KOPT-K1 (cell line): ENCODE measurements around the gene MRPL17.
"Not testable (repeated sequence)": the region's sequence is repeated elsewhere in the genome, so short reads cannot be mapped to it uniquely, and the experiment has no call there.

Experiments
- H3K27ac ChIP-seq: fragments of 200-600 bp; sonication (generic); 2 replicates; pipeline ENCODE4 v1.5.1; 2016; ENCODE audit warnings: antibody characterized with exemption, mild to moderate bottlenecking, low read depth, low read length; ENCODE audit not compliant: poor library complexity, severe bottlenecking
- H3K36me3 ChIP-seq: fragments of 200-600 bp; sonication (generic); 2 replicates; pipeline ENCODE4 v1.5.1; 2017; ENCODE audit warnings: antibody characterized with exemption, mild to moderate bottlenecking, low read length, moderate library complexity; ENCODE audit not compliant: insufficient read depth
- H3K9me3 ChIP-seq: fragments of 200-600 bp; sonication (generic); 2 replicates; pipeline ENCODE4 v1.5.1; 2017; ENCODE audit warnings: antibody characterized with exemption, low read length, mild to moderate bottlenecking; ENCODE audit not compliant: insufficient read depth, poor library complexity, severe bottlenecking

The MRPL17 gene

DNA sequence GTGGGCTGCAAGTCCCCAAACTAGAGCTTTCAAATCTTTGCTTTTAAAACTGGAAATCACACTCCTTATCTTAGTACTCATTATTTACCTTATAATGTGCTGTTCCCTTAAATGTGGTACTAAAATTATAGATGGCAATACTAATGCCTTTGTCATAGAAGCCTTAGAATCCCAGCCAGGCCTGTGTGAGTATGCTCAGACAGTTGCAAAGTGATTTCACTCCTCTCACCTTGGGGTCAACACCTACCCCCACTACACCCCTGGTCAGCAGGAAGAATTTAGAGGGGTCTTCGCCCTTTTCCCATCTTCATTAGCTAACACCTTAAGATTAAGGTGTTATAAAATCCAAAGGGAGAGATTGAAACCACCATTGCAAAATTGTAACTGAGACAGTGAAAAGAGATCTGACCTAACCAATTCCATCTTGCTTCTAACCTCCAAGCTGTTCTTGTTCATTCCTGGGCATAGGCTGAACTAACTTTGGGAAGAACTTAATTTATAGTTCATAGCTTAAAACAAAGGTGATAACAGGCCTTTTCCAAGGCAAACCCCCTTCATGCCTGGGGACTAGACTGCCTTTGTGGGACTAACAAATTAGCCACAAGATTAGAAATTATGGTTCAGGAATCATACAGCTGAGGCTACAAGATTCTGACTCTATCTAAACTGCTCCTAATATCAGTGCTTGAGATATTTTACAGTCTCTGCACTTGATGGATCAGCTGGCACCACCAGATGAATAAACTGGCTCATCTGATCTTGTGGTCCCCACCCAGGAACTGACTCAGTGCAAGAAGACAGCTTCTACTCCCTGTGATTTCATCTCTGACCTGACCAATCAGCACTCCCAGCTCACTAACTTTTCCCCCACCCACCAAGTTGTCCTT lies 10.4 kb upstream of the MRPL17 start:
- H3K9me3 ChIP-seq = no peaks in the 10 kb centered on the region
- no peaks in the 10 kb centered on the region for H3K36me3 ChIP-seq
- no peak overlapping the region for H3K27ac ChIP-seq

DNA sequence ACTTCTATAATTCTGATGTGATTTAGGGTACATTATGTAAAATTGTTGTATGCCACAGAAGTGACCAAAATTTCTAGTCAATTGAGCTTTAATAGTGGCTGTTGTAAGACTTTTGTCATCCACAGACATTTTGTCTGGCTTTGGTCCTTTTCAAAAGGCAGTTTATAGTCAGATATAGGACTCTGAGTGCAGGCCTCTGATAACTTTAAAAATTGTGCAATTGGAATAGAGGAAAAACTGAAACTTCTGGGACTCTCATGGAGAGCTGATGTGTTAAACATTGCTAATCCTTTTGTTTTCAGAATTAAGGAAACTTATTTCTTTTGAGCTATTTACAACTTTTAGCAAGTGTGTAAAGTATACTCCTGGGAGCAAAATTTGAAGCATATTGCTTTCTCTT lies 9.0 kb upstream of the MRPL17 start:
- no peaks in the 10 kb centered on the region for H3K9me3 ChIP-seq
- H3K27ac ChIP-seq = no peak overlapping the region
- H3K36me3 ChIP-seq = no peaks in the 10 kb centered on the region

DNA sequence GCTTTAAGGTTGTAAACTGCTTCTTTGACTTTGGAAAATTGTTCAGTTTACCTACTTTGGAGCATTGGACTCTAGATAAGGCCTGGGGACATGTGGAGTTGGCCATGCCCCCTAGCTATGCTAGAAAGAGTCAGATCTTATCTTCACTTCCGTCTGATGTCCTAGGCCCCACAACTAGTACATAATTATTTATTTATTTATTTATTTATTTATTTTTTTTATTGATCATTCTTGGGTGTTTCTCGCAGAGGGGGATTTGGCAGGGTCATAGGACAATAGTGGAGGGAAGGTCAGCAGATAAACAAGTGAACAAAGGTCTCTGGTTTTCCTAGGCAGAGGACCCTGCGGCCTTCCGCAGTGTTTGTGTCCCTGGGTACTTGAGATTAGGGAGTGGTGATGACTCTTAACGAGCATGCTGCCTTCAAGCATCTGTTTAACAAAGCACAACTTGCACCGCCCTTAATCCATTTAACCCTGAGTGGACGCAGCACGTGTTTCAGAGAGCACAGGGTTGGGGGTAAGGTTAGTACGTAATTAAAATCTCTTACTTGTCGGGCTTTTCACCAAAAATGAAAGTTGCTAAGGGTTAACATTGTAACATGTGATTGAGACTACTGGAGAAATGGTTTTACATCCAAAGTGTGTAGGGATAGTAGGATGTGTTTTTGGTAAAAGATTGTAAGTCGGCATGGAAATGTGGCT lies 7.4 kb upstream of the MRPL17 start:
- not testable (repeated sequence) for H3K36me3 ChIP-seq, H3K9me3 ChIP-seq, H3K27ac ChIP-seq

DNA sequence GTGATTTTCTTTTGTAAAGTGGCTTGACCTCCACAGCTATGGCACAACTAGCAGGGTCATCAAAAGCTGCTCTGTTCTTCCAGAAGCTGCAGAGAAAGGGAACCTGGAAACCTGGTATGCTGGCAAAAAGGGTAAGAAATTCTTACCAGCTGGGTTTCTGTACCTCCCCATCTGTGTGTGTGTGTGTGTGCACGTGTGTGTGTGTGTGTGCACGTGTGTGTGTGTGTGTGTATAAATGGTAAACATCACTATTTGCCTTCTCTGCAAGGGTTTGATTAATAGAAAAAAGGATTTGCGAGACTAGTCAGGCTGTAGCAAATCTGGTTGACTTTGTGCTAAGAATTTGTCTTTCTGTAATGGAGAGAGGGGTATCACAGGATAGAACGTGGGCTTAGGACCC lies 4.7 kb upstream of the MRPL17 start:
- no peaks in the 10 kb centered on the region for H3K9me3 ChIP-seq
- no peaks in the 10 kb centered on the region for H3K36me3 ChIP-seq
- H3K27ac ChIP-seq = no peak overlapping the region

DNA sequence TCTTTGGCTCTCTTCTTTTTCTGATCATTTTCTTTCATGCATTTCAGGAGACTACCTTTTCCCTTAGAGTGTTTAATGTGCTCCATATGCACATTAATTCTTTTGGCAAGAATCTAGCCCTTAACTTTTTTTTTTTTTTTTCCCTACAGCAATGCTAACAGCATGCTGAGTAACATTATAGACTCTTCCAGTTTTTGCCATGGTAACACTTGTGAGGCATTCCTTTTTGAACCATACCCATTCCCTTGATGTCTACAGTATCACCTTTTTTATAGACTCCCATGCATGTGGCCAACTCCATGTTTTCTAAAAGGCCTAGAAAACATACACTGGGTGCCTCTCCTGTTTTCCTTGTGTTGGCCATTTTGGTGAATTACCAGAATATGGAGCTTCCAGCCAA lies 2.9 kb upstream of the MRPL17 start:
- H3K27ac ChIP-seq = no peak overlapping the region
- no peaks in the 10 kb centered on the region for H3K9me3 ChIP-seq
- peaks cover 10% of the 10 kb centered on the region for H3K36me3 ChIP-seq

DNA sequence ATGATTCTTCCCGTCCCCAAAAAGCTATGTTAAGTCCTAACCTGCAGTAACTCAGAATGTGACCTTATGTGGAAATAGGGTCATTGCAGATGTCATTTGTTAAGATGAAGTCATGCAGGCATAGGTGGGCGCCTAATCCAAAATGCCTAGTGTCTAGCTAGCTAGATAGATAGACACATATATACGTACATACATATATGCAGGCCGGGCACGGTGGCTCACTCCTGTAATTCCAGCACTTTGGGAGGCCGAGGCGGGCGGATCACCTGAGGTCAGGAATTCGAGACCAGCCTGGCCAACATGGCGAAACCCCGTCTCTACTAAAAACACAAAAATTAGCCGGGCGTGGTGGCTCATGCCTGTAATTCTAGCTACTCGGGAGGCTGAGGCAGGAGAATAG lies 928 bp upstream of the MRPL17 start:
- Histone ChIP-seq H3K36me3 (peaks cover 30% of the 10 kb centered on the region), H3K27ac (peak overlapping the region; percentile 90)
- H3K9me3 ChIP-seq = not testable (repeated sequence)

DNA sequence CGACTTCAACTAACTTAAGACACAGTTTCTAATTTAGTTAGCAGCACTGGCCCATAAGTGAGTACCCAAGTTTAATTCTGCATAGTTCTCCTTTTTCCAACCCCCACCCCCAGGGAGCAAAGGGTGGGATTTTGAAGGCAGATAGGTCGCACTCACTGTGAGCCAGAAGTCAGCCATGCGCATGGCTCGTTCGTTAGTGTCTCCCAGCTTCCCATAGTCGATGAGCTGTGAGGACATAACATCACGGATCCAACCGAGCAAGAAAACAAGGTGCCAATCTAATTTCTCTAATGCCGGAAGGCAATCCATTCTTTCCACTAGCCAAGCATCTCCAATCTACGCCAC lies 577 bp downstream of the MRPL17 start:
- H3K27ac ChIP-seq = peak overlapping the region; percentile 90
- H3K9me3 ChIP-seq = no peaks in the 10 kb centered on the region
- peaks cover 32% of the 10 kb centered on the region for H3K36me3 ChIP-seq

DNA sequence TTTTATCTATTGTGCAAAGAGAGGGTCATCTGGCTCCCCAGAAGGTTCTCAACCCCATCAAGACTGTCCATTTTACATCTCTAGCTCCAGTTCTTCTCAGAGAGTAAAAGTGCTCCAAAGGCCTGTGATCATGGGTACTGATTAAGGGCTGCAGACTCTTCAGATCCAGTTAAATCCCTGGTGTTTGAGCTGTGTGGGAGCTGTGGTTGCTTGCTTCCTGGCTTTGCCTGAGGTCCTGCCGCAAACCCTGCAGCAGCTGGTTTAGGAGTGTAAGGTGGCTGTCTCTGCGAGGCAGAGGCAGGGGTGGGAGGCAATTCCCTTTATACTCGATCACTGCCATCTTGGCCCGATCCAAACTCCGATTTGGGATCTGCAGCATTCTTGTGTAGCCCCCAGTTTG lies 1.2 kb downstream of the MRPL17 start:
- Histone ChIP-seq H3K27ac (peak overlapping the region; percentile 90), H3K36me3 (peaks cover 32% of the 10 kb centered on the region), H3K9me3 (no peaks in the 10 kb centered on the region)

DNA sequence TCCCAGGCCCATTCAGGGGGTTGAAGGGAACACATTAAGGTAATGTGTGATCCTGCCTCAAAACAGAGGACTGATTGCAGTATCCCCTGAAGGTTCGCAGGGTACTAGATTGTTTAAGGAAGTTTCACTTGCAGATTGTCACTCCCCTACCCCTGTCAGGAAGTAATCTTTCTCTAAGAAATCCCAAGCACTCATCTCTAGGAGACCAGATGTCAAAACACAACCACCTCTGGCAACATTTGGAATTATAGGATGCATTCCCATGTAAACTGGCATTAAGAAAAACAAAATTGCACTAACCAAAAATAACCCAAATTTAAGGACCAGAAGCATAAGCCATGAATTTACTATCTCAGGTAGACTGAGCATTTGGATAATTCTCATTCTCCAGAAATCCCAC lies 1.6 kb downstream of the MRPL17 start:
- no peaks in the 10 kb centered on the region for H3K9me3 ChIP-seq
- H3K27ac ChIP-seq = peak overlapping the region; percentile 15
- peaks cover 32% of the 10 kb centered on the region for H3K36me3 ChIP-seq

DNA sequence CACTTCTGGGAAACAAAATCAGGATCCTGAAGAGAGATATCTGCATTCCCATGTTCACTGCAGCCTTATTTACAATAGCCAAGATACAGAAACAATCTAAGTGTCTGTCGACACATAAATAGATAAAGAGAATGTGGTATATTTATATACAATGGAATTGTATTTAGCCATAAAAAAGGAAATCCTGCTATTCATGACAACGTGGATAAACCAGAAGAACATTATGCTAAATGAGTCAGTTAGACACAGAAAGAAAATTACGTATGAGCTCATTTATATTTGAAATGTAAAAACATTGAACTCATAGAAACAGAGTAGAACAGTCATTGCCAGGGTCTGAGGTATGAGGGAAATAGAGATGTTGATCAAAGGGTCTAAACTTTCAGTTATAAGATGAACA lies 6.1 kb downstream of the MRPL17 start:
- no peaks in the 10 kb centered on the region for H3K9me3 ChIP-seq
- H3K36me3 ChIP-seq = peaks cover 31% of the 10 kb centered on the region
- no peak overlapping the region for H3K27ac ChIP-seq

DNA sequence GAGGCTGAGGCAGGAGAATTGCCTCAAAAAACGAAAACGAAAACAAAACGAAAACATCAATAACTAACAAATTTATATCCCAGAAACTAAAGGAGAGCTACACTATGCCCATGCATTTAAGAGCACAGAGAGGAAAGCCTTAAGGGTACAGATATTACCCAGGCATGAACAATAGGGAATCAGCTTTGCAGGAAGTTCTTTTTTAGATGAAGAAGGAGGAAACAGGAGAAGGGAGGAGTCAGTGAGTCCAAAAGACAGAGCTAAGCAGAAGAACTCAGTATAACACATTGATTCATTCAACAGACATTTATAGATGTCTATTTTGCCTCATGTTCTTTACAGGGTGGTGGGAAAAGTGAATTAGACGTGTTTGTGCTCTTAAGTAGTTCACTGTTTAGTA lies 8.3 kb downstream of the MRPL17 start:
- Histone ChIP-seq H3K27ac (no peak overlapping the region), H3K36me3 (peaks cover 10% of the 10 kb centered on the region), H3K9me3 (no peaks in the 10 kb centered on the region)

DNA sequence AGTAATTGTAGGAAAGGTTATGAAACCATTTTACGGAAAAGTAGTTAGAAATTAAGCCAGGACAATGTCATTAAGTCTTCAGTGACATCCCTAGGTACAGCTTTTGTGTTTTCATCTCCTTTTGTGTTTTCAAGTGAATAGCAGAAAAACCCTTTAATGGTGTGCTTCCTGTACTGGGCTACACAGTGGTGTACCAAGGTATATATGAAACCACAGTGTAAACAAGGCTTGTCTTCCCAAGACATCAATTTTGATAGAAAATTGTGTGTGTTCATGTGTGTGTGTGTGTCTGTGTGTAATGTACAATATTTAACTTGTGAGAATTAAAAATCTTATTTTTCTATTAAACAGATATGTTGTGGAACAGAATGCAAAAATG lies 8.9 kb downstream of the MRPL17 start:
- H3K36me3 ChIP-seq = peaks cover 3% of the 10 kb centered on the region
- H3K9me3 ChIP-seq = no peaks in the 10 kb centered on the region
- no peak overlapping the region for H3K27ac ChIP-seq

DNA sequence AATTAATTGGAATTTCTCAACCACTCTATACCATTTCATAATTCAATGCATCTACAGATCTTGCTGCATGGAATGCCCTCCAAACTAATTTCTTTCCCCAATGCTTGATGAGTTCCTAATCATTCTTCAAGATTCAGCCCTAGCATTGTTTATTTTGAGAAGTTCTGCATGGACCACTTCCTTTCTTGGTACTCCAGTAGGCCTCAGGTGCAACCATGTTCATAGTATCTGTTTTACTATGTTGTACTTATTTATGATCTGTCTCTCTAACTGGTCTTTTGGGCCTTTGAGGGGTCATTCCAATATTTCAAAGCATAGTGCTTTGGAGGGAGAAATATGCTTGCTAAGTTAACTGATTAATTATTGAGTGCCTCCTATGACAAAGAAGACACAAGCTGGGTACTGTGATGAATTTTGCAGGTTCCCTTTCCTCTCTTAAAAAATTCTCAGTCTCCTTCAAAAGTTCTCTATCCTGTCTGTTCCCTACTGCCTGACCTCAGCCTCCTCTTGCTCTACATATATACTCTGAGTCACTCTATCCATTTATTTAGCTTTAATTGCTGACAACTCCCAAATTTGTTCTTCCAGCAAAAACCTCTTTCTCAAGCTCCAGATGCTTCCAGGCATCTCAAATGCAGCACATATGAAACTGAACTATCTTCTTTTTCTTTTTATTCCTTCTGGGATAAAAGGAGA lies 9.5 kb downstream of the MRPL17 start:
- no peaks in the 10 kb centered on the region for H3K36me3 ChIP-seq
- H3K27ac ChIP-seq = no peak overlapping the region
- no peaks in the 10 kb centered on the region for H3K9me3 ChIP-seq

DNA sequence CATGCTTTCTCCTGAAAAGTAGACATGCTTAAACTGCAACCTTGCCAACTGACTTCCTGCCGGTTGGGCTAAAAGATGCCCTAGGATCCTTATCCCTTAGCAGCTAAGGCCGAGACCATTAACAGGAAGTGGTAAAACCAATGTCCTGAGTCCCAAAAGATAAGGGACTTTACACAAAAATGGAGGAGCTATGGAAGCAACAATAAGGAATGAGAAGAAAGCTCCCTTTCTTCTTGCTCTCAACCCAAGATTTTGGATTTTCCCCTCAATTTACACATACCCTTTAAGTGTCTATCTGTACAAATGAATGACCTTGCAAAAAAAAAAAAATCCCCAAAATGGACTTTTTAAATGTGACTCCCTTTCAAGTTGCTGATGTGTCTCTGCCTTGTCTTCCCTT lies 11.1 kb downstream of the MRPL17 start:
- no peak overlapping the region for H3K27ac ChIP-seq

DNA sequence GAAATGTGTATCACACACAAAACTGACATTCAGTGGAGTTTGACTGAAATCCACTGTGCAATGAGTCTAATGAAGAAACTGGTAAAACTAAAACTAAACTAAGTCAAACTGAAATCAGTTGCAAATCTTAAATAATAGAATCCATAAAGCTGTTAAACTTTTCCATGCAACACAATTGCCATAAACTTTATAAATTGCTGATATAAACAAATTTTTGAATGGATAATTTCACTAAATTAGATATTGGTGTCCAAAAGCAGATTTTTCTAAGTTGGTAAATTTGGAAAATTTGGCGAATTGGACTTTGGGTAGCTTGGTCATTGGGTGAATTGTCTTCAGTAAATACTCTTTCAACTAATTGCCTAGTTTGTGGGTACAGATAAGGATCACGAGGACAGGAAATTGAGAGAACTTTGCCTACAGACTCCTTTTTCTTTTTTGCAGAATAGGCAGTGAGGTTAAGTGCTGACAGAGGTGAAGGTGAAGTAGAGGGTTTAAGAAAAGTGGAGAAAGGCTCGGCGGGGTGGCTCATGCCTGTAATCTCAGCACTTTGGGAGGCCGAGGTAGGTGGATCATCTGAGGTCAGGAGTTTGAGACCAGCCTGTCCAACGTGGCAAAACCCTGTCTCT lies 12.8 kb downstream of the MRPL17 start:
- H3K9me3 ChIP-seq = no peaks in the 10 kb centered on the region
- no peaks in the 10 kb centered on the region for H3K36me3 ChIP-seq
- H3K27ac ChIP-seq = no peak overlapping the region

More for the DNA sequence above, 11.1 kb downstream of the MRPL17 start:
- Histone ChIP-seq H3K9me3 (no peaks in the 10 kb centered on the region), H3K36me3 (no peaks in the 10 kb centered on the region)
